Activated effector memory CD4-positive, alpha-beta T cell treated with anti-CD3 and anti-CD28 coated beads, Interleukin-2, amount 50 U/mL, for 16 hours (primary cell): Measurements from ENCODE around the gene GFI1.

Source experiments
- DNase-seq: peaks from one replicate; pipeline ENCODE4 v3.0.0-alpha.2; 2020

GFI1 gene

DNA sequence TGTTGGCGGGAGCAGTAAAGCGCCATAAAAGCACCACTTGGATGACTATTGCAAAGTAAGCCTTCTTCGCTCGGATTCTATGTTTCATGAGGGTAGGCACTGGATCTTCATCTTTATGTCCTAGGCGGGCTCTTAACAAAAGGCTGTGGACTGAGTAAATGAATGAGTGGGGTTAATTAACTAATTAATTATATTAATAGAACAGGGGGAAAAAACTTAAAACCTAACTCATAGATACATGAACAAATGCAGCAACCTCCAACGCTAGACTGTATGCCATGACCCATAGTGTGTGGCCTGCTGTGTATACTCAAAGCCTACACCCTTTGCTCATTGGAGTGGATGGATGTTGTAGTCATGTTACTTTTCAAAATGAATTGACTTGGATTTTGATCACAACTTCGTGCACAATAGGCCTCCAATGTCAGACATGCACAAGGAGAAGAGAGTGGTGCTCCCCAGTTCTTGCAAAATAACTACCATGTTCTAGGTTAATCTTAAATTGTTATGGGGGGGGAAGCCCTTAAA, 417 bp upstream of the GFI1 start:
- no peak for DNase-seq

DNA sequence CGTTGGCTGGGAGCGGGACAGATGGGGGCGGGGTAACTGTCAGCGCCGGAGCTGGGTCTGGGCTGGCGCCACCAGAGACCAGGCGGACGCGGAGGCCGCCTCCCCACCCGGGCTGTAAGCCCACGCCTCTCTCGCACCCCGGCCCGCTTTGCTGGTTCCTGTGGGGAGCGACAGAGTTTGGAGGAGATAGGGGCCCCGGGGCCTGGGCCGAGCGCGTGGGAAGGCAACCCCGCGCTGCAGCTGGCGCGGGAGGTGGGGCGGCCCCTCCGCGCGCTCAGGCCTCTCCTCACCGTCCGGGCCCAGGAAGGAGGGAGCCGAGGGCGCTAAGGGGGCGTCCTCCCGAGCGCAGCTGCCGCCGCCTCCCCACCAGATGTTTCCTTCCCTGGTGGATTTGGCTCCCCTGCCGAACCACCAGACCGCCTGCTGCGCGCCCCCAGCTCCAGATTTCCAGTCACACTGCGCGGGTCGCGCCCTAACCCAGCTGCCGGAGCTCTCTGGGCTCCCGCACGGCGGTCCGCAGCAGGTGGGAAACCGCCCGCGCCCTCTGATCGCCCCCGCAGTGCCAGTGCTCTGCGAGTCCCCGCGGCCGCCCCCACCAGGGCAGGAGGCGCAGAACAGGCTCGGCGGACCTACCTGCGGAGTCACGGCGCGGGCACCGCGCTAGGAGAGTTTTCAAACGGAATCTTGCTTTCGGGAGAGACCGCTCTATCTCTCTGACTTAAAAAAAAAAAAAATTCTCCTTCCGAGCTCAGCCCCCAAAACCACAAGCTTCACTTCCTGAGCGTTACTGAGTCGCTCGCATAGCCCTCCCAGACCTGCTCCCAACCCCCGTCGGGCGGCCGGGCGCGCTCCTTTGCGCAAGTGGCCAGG, 1.1 kb downstream of the GFI1 start:
- peak; percentile 93 for DNase-seq

GRCh38 chr1:92484472-92485380, 2.0 kb downstream of the GFI1 start:
- DNase-seq, result peak; percentile 88

GRCh38 chr1:92483610-92484471, 2.9 kb downstream of the GFI1 start:
- DNase-seq, result peak; percentile 86

GRCh38 chr1:92482665-92483609, 3.8 kb downstream of the GFI1 start:
- peak; percentile 75 for DNase-seq

DNA sequence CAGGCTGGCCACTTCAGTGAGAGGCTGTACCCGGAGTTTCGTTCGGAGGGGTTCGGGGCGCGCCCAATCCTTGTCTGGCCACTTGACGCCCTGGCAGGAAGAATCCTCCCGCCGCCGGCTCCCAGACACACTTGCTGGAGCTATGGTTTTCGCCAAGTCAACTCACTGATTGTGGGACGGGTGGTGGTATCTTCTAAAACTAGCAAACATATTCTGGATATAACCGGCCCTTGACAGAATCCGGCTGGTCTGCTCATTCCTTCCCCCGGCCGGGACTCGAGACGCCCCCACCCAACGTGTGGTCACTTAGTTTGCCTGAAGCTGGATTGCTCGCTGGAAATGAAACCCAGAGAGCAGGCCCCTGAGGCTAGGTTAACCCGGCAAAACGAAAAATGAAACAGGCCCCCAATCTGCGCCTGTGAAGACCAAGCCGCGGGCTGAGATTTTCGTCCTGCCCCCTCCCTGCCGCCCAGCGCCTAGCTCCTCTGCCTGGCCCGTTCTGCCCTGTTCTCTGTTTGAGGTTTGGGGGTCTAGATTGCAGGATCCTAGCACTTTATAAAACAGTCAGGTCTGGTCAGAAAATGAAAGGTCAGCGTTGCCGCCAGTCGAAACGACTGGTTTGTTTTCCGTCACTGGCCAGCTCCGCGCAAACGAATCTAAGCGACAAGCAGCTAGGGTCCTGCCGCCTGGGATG, 4.6 kb downstream of the GFI1 start:
- DNase-seq, result no peak

GRCh38 chr1:92481599-92481925, 5.2 kb downstream of the GFI1 start:
- DNase-seq, result no peak

- no peak for DNase-seq
Observed at GRCh38 chr1:92480813-92481598, 5.7 kb downstream of the GFI1 start.

DNA sequence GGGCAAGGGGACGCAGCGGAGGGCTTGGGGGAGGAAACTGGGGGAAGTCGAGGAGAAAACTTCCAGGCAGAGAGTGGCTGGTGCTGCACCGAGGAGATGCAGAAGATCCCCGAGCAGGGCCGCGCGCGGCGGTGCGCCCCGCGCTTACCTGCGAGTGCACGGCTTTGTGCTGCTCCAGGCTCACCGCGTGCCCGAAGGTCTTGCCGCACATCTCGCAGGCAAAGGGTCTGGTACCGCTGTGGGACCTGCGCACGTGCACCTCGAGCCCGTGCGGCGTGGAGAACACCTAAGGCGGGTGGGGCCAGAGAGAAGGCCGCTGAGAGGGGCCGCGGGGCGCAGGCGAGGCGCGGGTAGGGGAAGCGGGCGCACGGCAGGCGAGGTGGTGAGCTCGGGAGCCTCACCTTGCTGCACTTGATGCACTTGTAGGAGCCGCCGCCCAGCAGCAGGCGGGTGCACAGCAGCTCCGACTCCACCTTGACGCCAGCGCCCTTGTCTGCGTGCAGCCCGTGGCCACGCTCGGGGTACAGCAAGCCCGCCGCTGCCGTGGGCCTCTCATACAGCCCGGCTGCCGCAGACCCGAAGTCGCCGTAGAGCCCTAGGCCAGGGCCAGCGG, 6.4 kb downstream of the GFI1 start:
- no peak for DNase-seq

GRCh38 chr1:92479587-92479986, 7.1 kb downstream of the GFI1 start:
- no peak for DNase-seq

DNA sequence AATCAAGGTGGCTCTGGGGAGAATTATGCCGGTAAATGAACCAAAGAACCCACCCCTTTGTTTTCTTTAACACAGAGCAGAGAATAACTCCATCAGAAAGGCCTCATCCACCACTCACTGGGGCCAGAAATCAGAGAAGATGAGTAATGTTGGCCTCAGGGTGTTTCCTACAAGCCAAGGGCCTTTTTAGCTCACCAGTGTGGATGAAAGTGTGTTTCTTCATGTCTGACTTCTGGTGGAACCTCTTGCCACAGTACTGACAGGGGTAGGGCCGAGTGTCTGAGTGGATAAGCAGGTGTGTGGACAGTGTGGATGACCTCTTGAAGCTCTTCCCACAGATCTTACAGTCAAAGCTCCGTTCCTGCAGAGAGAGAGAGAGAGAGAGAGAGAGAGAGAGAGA, 8.3 kb downstream of the GFI1 start:
- no peak for DNase-seq

DNA sequence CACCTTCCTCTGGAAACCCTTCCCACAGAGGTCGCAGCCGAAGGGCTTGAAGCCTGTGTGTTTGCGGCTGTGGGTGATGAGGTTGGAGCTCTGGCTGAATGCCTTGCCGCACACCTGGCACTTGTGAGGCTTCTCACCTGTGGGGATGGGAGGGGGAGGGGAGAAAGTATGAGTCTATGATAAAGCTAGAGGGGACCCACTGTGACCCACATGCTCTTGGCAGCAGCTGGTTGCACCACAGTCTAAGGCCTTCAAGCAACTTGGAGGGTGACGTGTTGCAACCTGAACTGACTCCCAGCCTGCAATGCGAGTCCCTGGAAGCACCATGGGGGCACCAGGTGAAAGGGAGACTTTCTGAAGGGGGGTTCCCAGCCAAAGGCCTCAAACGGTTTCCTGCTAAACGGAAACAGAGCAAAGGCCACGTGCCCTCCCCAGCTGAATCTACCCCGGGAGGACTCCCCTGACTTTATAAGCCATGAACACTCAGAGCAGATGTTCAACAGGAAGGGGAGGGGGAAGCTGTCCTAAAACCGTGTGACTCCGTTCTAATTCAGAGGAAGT, 10.6 kb downstream of the GFI1 start:
- DNase-seq, result peak; percentile 76

- no peak for DNase-seq
Observed at GRCh38 chr1:92475029-92475428, 11.7 kb downstream of the GFI1 start.

DNA sequence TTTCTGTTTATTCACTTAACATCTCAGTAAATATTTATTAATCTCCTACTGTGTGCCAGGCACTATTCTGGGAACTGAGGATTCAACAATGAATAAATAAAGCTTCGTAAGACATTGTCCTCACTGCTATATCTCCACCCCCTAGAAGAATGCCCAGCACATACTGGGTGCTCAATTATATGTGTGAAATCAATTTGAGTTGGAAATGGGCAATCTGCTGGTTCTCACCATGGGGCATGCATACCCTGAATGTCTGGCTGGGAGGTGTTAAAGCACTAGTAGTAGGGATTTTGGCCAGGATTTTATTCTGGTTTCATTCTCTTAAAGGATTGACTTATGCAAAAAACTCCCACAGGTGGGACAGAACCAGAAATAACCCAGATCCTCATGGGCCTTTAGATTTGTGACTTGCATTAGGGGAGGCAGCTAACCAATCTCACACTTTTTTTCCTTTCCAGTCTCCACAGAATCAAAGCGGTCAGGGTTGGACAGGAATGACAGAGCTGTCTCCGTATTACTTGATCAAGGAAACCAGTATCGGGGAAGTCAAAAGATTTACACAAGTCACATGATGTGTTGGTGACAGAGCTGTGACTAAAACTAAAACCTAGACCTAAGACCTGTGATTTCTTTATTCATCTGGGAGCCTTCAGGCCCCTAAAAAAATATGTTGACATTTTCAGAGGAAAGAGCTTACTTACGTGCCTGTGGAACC, 12.8 kb downstream of the GFI1 start:
- DNase-seq, result no peak

DNA sequence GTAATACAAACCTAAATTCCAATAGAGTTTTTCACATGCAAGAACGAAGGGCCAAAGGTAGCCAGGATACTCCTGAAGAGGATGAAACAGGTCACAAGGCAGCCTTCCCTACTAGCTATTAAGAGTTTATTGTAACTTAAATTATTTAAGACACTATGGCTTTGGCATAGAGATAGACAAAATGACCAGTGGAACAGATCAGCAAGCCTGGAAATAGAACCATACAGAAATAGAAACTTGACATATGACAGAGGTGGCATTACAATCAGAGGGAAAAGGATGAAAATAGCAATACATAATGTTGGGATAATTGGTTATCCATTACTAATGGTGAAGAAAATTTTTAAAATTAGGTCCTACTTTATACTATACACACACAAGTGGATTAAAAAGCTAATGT, 16.5 kb downstream of the GFI1 start:
- no peak for DNase-seq

DNA sequence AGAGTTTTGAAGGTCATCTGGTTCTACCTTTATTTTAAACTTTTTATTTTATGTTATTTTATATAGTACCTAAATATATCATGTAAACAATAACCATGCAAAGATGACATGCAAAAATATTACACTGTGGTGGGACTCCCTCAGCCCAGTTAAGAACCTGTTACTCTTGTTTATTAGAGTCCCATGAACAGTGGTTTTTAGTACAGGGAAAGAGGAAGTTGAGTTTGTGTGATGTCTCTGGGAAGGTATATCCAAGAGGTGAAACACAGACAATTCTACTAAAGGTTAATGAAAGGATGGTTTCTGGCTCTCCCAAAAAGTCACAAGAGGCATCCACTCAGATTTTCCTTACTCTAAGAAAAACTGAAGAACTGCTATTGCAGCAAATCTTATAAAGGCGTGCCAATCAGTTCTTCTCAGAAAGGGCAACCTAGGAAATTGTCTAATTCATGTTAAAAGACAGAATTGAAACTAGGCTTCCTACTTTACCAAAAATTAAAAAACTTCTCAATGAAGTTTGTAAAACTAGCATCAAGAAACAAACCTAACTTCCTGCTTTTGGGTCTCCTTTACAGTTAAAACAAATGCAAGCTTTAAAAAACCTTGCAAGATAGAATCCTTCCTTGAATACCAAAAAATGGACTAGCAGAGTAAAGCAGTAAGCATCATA, 19.9 kb downstream of the GFI1 start:
- no peak for DNase-seq

GRCh38 chr1:92465256-92465647, 21.5 kb downstream of the GFI1 start:
- DNase-seq, result no peak
